Ectodermal cell (in vitro differentiated cells): ENCODE data around the gene EYA2.

Experiments
- H3K27ac ChIP-seq: 2 replicates; pipeline ENCODE4 v1.7.0; 2013; ENCODE audit warnings: mild to moderate bottlenecking, low read depth, low read length; ENCODE audit not compliant: insufficient read depth, poor library complexity, severe bottlenecking
- H3K27me3 ChIP-seq: 2 replicates; pipeline ENCODE4 v1.7.0; 2013; ENCODE audit warnings: mild to moderate bottlenecking, low read length; ENCODE audit not compliant: insufficient read depth, control insufficient read depth, poor library complexity, severe bottlenecking
- H3K36me3 ChIP-seq: one replicate; pipeline ENCODE4 v1.7.0; 2013; ENCODE audit warnings: low read length; ENCODE audit not compliant: control insufficient read depth, insufficient read depth
- H3K4me1 ChIP-seq: one replicate; pipeline ENCODE4 v1.7.0; 2013; ENCODE audit warnings: low read length; ENCODE audit not compliant: control insufficient read depth, insufficient read depth
- H3K4me3 ChIP-seq: 2 replicates; pipeline ENCODE4 v1.7.0; 2013; ENCODE audit warnings: low read depth, low read length, control low read depth; ENCODE audit not compliant: insufficient read depth
- H3K9me3 ChIP-seq: 2 replicates; pipeline ENCODE4 v1.7.0; 2013; ENCODE audit warnings: mild to moderate bottlenecking, low read length, moderate library complexity; ENCODE audit not compliant: control insufficient read depth
- WGBS, 2 experiments: methylation state at CpG; one replicate each; pipeline ENCODE4 v1.1.7; 2013; ENCODE audit warnings: missing lambda C conversion rate in 2 of 2; 5-methylcytosine and 5-hydroxymethylcytosine counted together

Gene EYA2

GRCh38 chr20:47156301-47157137, 261.9 kb downstream of the EYA2 start:
- H3K4me3 ChIP-seq, result no peak overlapping the region
- no peaks in the 10 kb centered on the region for H3K9me3 ChIP-seq
- no peak overlapping the region for H3K27ac ChIP-seq
- 93% methylated on average over 10 of the region's 10 CpGs for WGBS, 2 experiments
- H3K4me1 ChIP-seq, result no peaks in the 10 kb centered on the region
- H3K36me3 ChIP-seq, result no peaks in the 10 kb centered on the region
- H3K27me3 ChIP-seq, result no peaks in the 10 kb centered on the region

- no peak overlapping the region for H3K4me3 ChIP-seq
- no peaks in the 10 kb centered on the region for H3K27me3 ChIP-seq
- H3K36me3 ChIP-seq, result no peaks in the 10 kb centered on the region
- H3K27ac ChIP-seq, result no peak overlapping the region
- H3K9me3 ChIP-seq, result no peaks in the 10 kb centered on the region
- no peaks in the 10 kb centered on the region for H3K4me1 ChIP-seq
- WGBS, 2 experiments, result 95 to 97% methylated on average over 5 of the region's 5 CpGs
These were observed 264.5 kb downstream of the EYA2 start for GRCh38 chr20:47159166-47159565.

GRCh38 chr20:47160240-47160639, 265.6 kb downstream of the EYA2 start:
- Histone ChIP-seq H3K27ac (no peak overlapping the region), H3K27me3 (no peaks in the 10 kb centered on the region)
- WGBS, 2 experiments, result 97 to 98% methylated on average over 7 of the region's 7 CpGs

DNA sequence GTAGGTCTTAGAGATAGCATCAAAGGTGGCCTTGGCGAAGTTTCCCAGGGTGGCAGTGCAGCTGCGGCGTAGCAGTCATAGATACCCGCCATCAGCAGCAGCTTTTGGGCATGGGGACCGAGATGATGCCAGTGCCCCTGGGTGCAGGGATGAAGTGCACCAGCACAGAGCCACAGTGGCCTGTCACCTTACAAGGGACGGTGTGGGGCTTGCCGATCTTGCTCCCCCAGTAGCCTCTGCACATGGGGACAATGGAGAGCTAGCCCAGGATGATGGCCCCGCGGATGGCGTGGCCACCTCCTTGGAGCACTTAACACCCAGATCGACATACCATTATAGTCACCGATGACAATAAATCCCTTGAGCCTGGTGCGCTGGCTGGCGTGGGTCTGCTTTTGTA, 266.3 kb downstream of the EYA2 start:
- H3K36me3 ChIP-seq, result no peaks in the 10 kb centered on the region
- no peaks in the 10 kb centered on the region for H3K27me3 ChIP-seq
- H3K9me3 ChIP-seq, result no peaks in the 10 kb centered on the region
- no peaks in the 10 kb centered on the region for H3K4me1 ChIP-seq
- no peak overlapping the region for H3K27ac ChIP-seq
- H3K4me3 ChIP-seq, result no peak overlapping the region
- WGBS, 2 experiments, result 89 to 90% methylated on average over 14 of the region's 14 CpGs

More at GRCh38 chr20:47160240-47160639, 265.6 kb downstream of the EYA2 start:
- Histone ChIP-seq H3K36me3 (no peaks in the 10 kb centered on the region), H3K4me3 (no peak overlapping the region), H3K9me3 (no peaks in the 10 kb centered on the region), H3K4me1 (no peaks in the 10 kb centered on the region)

GRCh38 chr20:47161411-47161810, 266.8 kb downstream of the EYA2 start:
- Histone ChIP-seq H3K27me3 (no peaks in the 10 kb centered on the region), H3K4me1 (no peaks in the 10 kb centered on the region), H3K36me3 (no peaks in the 10 kb centered on the region), H3K27ac (no peak overlapping the region), H3K9me3 (no peaks in the 10 kb centered on the region), H3K4me3 (no peak overlapping the region)
- 89 to 96% methylated on average over 10 of the region's 10 CpGs for WGBS, 2 experiments

GRCh38 chr20:47164140-47164539, 269.5 kb downstream of the EYA2 start:
- H3K4me3 ChIP-seq, result no peak overlapping the region
- no peaks in the 10 kb centered on the region for H3K4me1 ChIP-seq
- no peak overlapping the region for H3K27ac ChIP-seq
- 89 to 93% methylated on average over 13 of the region's 13 CpGs for WGBS, 2 experiments
- H3K27me3 ChIP-seq, result no peaks in the 10 kb centered on the region
- H3K36me3 ChIP-seq, result no peaks in the 10 kb centered on the region
- H3K9me3 ChIP-seq, result no peaks in the 10 kb centered on the region

DNA sequence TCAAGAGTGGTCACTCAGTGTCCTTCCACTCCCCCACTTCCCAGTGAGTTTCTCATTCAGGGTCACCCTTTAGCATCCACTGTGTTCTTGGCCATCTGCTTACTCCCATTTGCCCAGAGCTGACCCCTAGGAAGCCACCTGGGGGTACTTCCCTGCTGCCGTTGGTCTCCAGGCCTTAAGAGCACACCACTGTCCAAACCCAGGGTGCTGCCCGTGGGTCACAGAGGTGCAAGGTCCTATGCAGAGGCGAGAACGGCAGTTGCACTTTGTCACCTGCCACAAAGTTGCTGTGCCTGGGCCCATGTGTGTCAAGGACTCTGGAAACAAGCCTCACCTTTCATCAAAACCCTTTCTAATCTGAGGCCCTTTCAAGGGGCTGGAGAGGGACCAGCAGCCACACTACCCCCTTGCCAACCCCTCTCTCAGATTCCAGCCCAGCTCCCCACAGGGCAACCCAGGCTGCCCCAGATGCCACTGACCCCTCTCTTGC, 270.8 kb downstream of the EYA2 start:
- 92 to 94% methylated on average over 4 of the region's 4 CpGs for WGBS, 2 experiments
- no peaks in the 10 kb centered on the region for H3K27me3 ChIP-seq
- no peak overlapping the region for H3K27ac ChIP-seq
- H3K4me1 ChIP-seq, result no peaks in the 10 kb centered on the region
- H3K4me3 ChIP-seq, result no peak overlapping the region
- no peaks in the 10 kb centered on the region for H3K9me3 ChIP-seq
- H3K36me3 ChIP-seq, result no peaks in the 10 kb centered on the region

DNA sequence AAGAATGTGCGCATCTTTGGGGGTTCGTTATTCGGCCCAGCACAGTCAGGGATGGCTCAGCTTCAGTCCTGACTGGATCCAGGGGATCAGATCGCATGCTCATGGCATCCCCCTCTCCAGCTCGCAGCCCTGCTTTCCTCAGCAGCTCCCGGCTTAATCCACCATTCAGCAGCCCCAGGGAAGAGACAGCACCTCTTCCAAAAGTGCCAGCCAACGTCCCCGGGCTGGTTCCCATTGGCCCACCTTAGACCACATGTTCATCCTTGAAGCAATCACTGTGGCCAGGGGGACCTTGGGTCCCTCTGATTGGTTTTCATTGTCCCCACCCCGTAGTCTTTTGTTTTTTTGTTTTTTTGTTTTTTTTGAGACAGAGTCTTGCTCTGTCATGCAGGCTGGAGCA, 273.2 kb downstream of the EYA2 start:
- WGBS, 2 experiments, result 86 to 90% methylated on average over 9 of the region's 9 CpGs
- Histone ChIP-seq H3K27ac (no peak overlapping the region), H3K36me3 (no peaks in the 10 kb centered on the region), H3K9me3 (no peaks in the 10 kb centered on the region), H3K4me1 (no peaks in the 10 kb centered on the region), H3K27me3 (no peaks in the 10 kb centered on the region), H3K4me3 (no peak overlapping the region)

- Histone ChIP-seq H3K27me3 (no peaks in the 10 kb centered on the region), H3K4me1 (peaks cover 8% of the 10 kb centered on the region), H3K36me3 (no peaks in the 10 kb centered on the region), H3K27ac (no peak overlapping the region), H3K4me3 (no peak overlapping the region), H3K9me3 (no peaks in the 10 kb centered on the region)
- WGBS, 2 experiments, result 94 to 95% methylated on average over 16 of the region's 16 CpGs
These were observed 277.9 kb downstream of the EYA2 start for GRCh38 chr20:47172579-47172978.

DNA sequence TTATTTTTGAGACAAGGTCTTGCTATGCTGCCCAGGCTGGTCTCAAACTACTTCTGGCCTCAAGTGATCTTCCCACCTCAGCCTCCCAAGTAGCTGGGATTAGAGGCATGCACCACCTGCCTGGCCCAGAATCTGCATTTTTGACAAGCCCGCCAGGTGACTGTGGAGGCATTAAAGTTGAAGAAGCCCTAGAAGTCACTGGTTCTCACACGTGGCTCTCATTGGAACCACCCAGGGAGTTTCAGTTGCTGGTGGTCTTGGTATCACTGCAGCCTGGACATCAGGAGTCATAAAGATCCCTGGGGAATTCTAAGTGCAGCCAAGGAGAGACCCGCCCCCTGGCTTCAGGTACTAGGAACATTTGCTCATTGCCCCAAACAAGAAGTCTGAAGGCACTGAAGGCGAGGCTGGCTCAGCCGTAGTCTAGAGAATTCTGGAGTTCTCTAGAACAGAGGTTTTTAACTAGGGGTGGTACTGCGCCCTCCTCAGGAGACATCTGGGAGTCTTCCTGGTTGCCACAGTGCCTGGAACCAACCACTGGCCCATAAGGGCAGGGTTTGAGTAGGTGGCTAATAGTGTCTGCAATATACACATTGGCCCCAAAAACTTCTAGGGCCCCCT, 279.1 kb downstream of the EYA2 start:
- peaks cover 8% of the 10 kb centered on the region for H3K4me1 ChIP-seq
- no peak overlapping the region for H3K4me3 ChIP-seq
- 91 to 92% methylated on average over 6 of the region's 6 CpGs for WGBS, 2 experiments
- H3K27ac ChIP-seq, result no peak overlapping the region
- no peaks in the 10 kb centered on the region for H3K27me3 ChIP-seq
- no peaks in the 10 kb centered on the region for H3K9me3 ChIP-seq
- H3K36me3 ChIP-seq, result no peaks in the 10 kb centered on the region
